HEK293T (cell line): ENCODE results near the gene PPP1R15A.

Source experiments
- BHLHE40 ChIP-seq: fragments of 450-650 bp; IDR thresholded peaks from 2 replicates; pipeline ENCODE4 v1.6.1; 2016; ENCODE audit warnings: mild to moderate bottlenecking, moderate library complexity, borderline replicate concordance
- CTBP1 ChIP-seq: fragments of 450-650 bp; IDR thresholded peaks from 2 replicates; pipeline ENCODE4 v1.6.1; 2016; ENCODE audit warnings: borderline replicate concordance
- ELF4 ChIP-seq: fragments of 450-650 bp; IDR thresholded peaks from 2 replicates; pipeline ENCODE4 v1.6.1; 2017; ENCODE audit warnings: antibody characterized with exemption
- FOXK2 ChIP-seq: fragments of 450-650 bp; IDR thresholded peaks from 2 replicates; pipeline ENCODE4 v1.6.1; 2016; ENCODE audit warnings: mild to moderate bottlenecking
- ZNF384 ChIP-seq: fragments of 450-650 bp; IDR thresholded peaks from 2 replicates; pipeline ENCODE4 v1.6.1; 2016

GRCh38 chr19:48872884-48873475, 759 bp downstream of the PPP1R15A start:
- TF ChIP-seq BHLHE40, result no peak
- no peak for TF ChIP-seq ELF4
- TF ChIP-seq FOXK2, result no peak; the same call in 1 of the 2 replicates
- TF ChIP-seq ZNF384, result no peak
- no peak for TF ChIP-seq CTBP1
